MCF 10A (cell line): ENCODE results near the gene CLRN2. TPM values are rescaled to one million over a fixed set of nuclear protein-coding genes. Genes with fewer than 3 reads are reported as not detected.

Experiments used
- BruUV-seq: library from RNA; stranded (reverse); fragments of 400-500 nt; replicated peaks from 2 replicates; lab custom pipeline; 2021; lab: Mats Ljungman, UMichigan
- CTCF ChIA-PET: fragments of 300-600 bp; sonication (Branson Sonifier 250); formaldehyde crosslinking; extraction: SDS; loops from one replicate; lab custom pipeline; 2021; ENCODE audit warnings: antibody characterized with exemption, inconsistent platforms; lab: Yijun Ruan, JAX
- POLR2A ChIA-PET: fragments of 300-600, 350-650 bp; sonication (Branson Sonifier 250); formaldehyde crosslinking; extraction: SDS; loops from one replicate; lab custom pipeline; 2020; ENCODE audit warnings: antibody characterized with exemption, inconsistent platforms; lab: Yijun Ruan, JAX
- DNase-seq: peaks from one replicate; pipeline ENCODE4 v3.0.0-alpha.2; 2018; ENCODE audit not compliant: unreplicated experiment
- H3K27ac Mint-ChIP-seq: one replicate; pipeline ENCODE4 v1.8.0; 2022; ENCODE audit warnings: mild to moderate bottlenecking, low read depth, mixed read lengths; ENCODE audit not compliant: unreplicated experiment
- H3K27me3 Mint-ChIP-seq: one replicate; pipeline ENCODE4 v1.8.0; 2022; ENCODE audit warnings: mixed read lengths; ENCODE audit not compliant: insufficient read depth, unreplicated experiment
- H3K36me3 Mint-ChIP-seq: one replicate; pipeline ENCODE4 v1.8.0; 2022; ENCODE audit warnings: mild to moderate bottlenecking, moderate library complexity, mixed read lengths; ENCODE audit not compliant: insufficient read depth, unreplicated experiment
- H3K4me1 Mint-ChIP-seq: one replicate; pipeline ENCODE4 v1.8.0; 2022; ENCODE audit warnings: mixed read lengths; ENCODE audit not compliant: insufficient read depth, unreplicated experiment
- H3K4me3 Mint-ChIP-seq: one replicate; pipeline ENCODE4 v1.8.0; 2022; ENCODE audit warnings: mild to moderate bottlenecking, moderate library complexity, mixed read lengths; ENCODE audit not compliant: unreplicated experiment
- H3K9me3 Mint-ChIP-seq: one replicate; pipeline ENCODE4 v1.8.0; 2022; ENCODE audit warnings: mixed read lengths; ENCODE audit not compliant: unreplicated experiment
- intact Hi-C: fragments of 100-400 bp; cut with micrococcal nuclease; formaldehyde crosslinking; loops from 2 replicates; pipeline ENCODE4 v1.14.1; 2022
- total RNA-seq: library from RNA; stranded (reverse); gene quantifications from 2 replicates; pipeline ENCODE4 v1.2.3, GENCODE V29; 2022
- TF ChIP-seq, protein P1 (sequence below): fragments of 200-600 bp; IDR thresholded peaks from one replicate; pipeline ENCODE4 v1.8.0; 2022; ENCODE audit warnings: antibody characterized with exemption, mild to moderate bottlenecking; ENCODE audit not compliant: unreplicated experiment

CLRN2 gene
- total RNA-seq, 1 experiment from 2014 or later, result not detected

GRCh38 chr4:17500574-17500973, 14.4 kb upstream of the CLRN2 start:
- POLR2A ChIA-PET, result no interaction called here
- peaks cover 88% of the 10 kb centered on the region for H3K36me3 Mint-ChIP-seq
- TF ChIP-seq, protein P1, sequence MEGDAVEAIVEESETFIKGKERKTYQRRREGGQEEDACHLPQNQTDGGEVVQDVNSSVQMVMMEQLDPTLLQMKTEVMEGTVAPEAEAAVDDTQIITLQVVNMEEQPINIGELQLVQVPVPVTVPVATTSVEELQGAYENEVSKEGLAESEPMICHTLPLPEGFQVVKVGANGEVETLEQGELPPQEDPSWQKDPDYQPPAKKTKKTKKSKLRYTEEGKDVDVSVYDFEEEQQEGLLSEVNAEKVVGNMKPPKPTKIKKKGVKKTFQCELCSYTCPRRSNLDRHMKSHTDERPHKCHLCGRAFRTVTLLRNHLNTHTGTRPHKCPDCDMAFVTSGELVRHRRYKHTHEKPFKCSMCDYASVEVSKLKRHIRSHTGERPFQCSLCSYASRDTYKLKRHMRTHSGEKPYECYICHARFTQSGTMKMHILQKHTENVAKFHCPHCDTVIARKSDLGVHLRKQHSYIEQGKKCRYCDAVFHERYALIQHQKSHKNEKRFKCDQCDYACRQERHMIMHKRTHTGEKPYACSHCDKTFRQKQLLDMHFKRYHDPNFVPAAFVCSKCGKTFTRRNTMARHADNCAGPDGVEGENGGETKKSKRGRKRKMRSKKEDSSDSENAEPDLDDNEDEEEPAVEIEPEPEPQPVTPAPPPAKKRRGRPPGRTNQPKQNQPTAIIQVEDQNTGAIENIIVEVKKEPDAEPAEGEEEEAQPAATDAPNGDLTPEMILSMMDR, result no peak
- no TSS peak for BruUV-seq
- no peak overlapping the region for H3K4me3 Mint-ChIP-seq
- CTCF ChIA-PET, result no interaction called here
- H3K9me3 Mint-ChIP-seq, result no peaks in the 10 kb centered on the region
- no peaks in the 10 kb centered on the region for H3K27me3 Mint-ChIP-seq
- intact Hi-C loops, result no loop called here
- no peak overlapping the region for H3K27ac Mint-ChIP-seq
- H3K4me1 Mint-ChIP-seq, result no peaks in the 10 kb centered on the region
- DNase-seq, result no peak

DNA sequence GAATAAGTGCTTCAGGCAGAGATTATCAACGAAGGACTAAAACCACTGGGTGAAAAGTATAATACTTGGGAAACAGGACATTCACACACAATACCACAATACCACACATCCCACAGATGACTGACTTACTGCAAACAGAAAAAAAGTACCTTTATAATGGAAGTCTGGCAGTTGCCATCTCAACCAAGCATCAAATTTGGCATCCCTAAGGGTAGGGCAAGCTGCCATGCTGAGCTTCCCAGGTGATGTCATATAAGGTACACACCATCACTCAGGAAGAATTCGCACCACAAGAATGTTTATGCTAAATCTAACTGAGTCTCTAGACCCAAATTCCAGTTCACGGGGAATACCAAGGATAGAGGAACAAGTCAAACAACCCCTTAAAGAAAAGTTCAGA, 12.2 kb upstream of the CLRN2 start:
- Mint-ChIP-seq H3K4me1 (no peaks in the 10 kb centered on the region), H3K36me3 (peaks cover 87% of the 10 kb centered on the region), H3K27ac (no peak overlapping the region), H3K9me3 (no peaks in the 10 kb centered on the region), H3K27me3 (no peaks in the 10 kb centered on the region), H3K4me3 (no peak overlapping the region)
- peak; percentile 3 for DNase-seq
- intact Hi-C loops, result no loop called here
- CTCF ChIA-PET, result interaction anchor here (0.9 kb wide), 1 partner anchor 10 kb away, joined by 3 read pairs; no protein-coding TSS in a partner anchor
- POLR2A ChIA-PET, result interaction anchor here (0.8 to 1.4 kb wide), 2 partner anchors 10 kb away, joined by 3 to 4 read pairs; no protein-coding TSS in a partner anchor
- no TSS peak for BruUV-seq
- TF ChIP-seq, protein P1, result no peak

DNA sequence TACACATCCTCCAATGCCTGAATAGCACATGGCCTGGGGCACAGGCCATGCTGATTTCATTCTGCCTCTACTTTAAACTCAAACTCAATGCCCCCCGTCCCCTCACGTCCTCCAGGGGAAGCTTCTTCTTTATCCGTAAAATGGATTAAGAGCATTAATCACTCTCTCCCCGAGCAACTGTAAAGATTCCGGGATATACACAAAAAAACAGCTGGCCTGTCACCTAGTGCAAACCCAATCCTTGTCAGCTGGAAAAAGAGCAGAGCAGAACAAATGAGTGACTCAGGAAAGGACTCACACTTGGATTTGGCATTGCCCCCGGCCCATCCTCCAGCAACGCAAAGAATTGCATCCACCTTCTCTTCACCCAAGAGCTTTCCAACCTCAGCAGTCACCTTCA, 10.9 kb upstream of the CLRN2 start:
- no peaks in the 10 kb centered on the region for H3K27me3 Mint-ChIP-seq
- no peak for DNase-seq
- no peak overlapping the region for H3K27ac Mint-ChIP-seq
- H3K9me3 Mint-ChIP-seq, result no peaks in the 10 kb centered on the region
- no TSS peak for BruUV-seq
- TF ChIP-seq, protein P1, result no peak
- no peaks in the 10 kb centered on the region for H3K4me1 Mint-ChIP-seq
- ChIA-PET POLR2A (interaction anchor here (1.7 kb wide), 1 partner anchor 9 kb away, joined by 5 read pairs; no protein-coding TSS in a partner anchor), CTCF (interaction anchor here (0.6 to 1.1 kb wide), 4 partner anchors 11 to 601 kb away, joined by 3 to 6 read pairs (median 3); no protein-coding TSS in a partner anchor)
- peaks cover 86% of the 10 kb centered on the region for H3K36me3 Mint-ChIP-seq
- no peak overlapping the region for H3K4me3 Mint-ChIP-seq
- intact Hi-C loops, result no loop called here

GRCh38 chr4:17510582-17510981, 4.4 kb upstream of the CLRN2 start:
- H3K9me3 Mint-ChIP-seq, result no peaks in the 10 kb centered on the region
- peaks cover 43% of the 10 kb centered on the region for H3K36me3 Mint-ChIP-seq
- intact Hi-C loops, result no loop called here
- H3K27ac Mint-ChIP-seq, result peak overlapping the region; percentile 75
- ChIA-PET POLR2A (interaction anchor here (0.6 to 1.3 kb wide), 8 partner anchors 16 to 105 kb away, joined by 3 to 5 read pairs (median 3); partner anchors contain the start of gene MED28), CTCF (interaction anchor here (0.7 to 1.7 kb wide), 5 partner anchors 9 to 125 kb away, joined by 3 to 4 read pairs (median 3); no protein-coding TSS in a partner anchor)
- TF ChIP-seq, protein P1, result no peak
- H3K27me3 Mint-ChIP-seq, result no peaks in the 10 kb centered on the region
- no peak for DNase-seq
- no TSS peak for BruUV-seq
- peaks cover 37% of the 10 kb centered on the region for H3K4me1 Mint-ChIP-seq
- peak overlapping the region; percentile 88 for H3K4me3 Mint-ChIP-seq
